CD14-positive monocyte (primary cell): ENCODE measurements around the gene KIF13A. TPM values are rescaled to one million over a fixed set of nuclear protein-coding genes. Genes with fewer than 3 reads are reported as not detected.
A peak's percentile ranks its signal among the peaks of the same experiment; 100 is the strongest.

Experiments
- DNase-seq, 3 donors: peaks; one replicate each; pipeline ENCODE4 v3.0.0-alpha.2; 2011 to 2022
- H2AFZ ChIP-seq: 2 replicates; pipeline ENCODE4 v1.6.0; 2012; ENCODE audit warnings: mild to moderate bottlenecking, low read depth, low read length, inconsistent platforms; ENCODE audit not compliant: insufficient read depth, poor library complexity, severe bottlenecking
- H3K27ac ChIP-seq, 2 donors: 1 replicate in 1 of 2; 2 replicates in 1 of 2; pipeline ENCODE4 v1.5.1; 2012 to 2013; ENCODE audit warnings: low read length in 2 of 2, control low read depth in 1 of 2, inconsistent platforms in 1 of 2, low read depth in 1 of 2, mild to moderate bottlenecking in 1 of 2
- H3K27me3 ChIP-seq, 2 donors: one replicate each; pipeline versions ENCODE4 v1.6.0 to v1.6.1; 2011 to 2013; ENCODE audit warnings: low read length in 2 of 2; ENCODE audit not compliant: control insufficient read depth in 2 of 2, insufficient read depth in 2 of 2
- H3K36me3 ChIP-seq, 2 donors: replicated peaks in 1 of 2; 1 replicate in 1 of 2; 2 replicates in 1 of 2; pipeline versions ENCODE4 v1.5.1 to v1.6.1; 2012 to 2013; ENCODE audit warnings: low read length in 2 of 2, control low read depth in 1 of 2, inconsistent platforms in 1 of 2, mild to moderate bottlenecking in 1 of 2; ENCODE audit not compliant: insufficient read depth in 2 of 2, control insufficient read depth in 1 of 2
- H3K4me1 ChIP-seq, 2 donors: 1 replicate in 1 of 2; 2 replicates in 1 of 2; pipeline versions ENCODE4 v1.5.1 to v1.6.1; 2012 to 2013; ENCODE audit warnings: low read length in 2 of 2, control low read depth in 1 of 2, inconsistent platforms in 1 of 2, mild to moderate bottlenecking in 1 of 2, moderate library complexity in 1 of 2; ENCODE audit not compliant: insufficient read depth in 2 of 2, control insufficient read depth in 1 of 2
- H3K4me2 ChIP-seq: replicated peaks from 2 replicates; pipeline ENCODE3; 2012; ENCODE audit warnings: low read length, moderate library complexity, mild to moderate bottlenecking; ENCODE audit not compliant: poor library complexity, severe bottlenecking; ENCODE audit errors: extremely low read depth
- H3K4me3 ChIP-seq, 3 experiments: fragments of 200-600 bp in 1 of 3; sonication (generic) in 1 of 3; replicated peaks in 1 of 3; 1 replicate in 2 of 3; 2 replicates in 1 of 3; pipeline ENCODE4 v1.5.1; 2011 to 2013; ENCODE audit warnings: low read length in 3 of 3, mild to moderate bottlenecking in 3 of 3, control low read depth in 2 of 3, low read depth in 2 of 3, inconsistent platforms in 1 of 3, moderate library complexity in 1 of 3
- H3K79me2 ChIP-seq: 2 replicates; pipeline ENCODE4 v1.6.0; 2012; ENCODE audit warnings: mild to moderate bottlenecking, control low read depth, inconsistent platforms, low read length, moderate library complexity; ENCODE audit not compliant: insufficient read depth
- H3K9ac ChIP-seq: 2 replicates; pipeline ENCODE4 v1.6.0; 2017; ENCODE audit warnings: low read length, mild to moderate bottlenecking; ENCODE audit not compliant: insufficient read depth, poor library complexity, severe bottlenecking
- H3K9me3 ChIP-seq, 2 donors: replicated peaks in 1 of 2; 1 replicate in 1 of 2; 2 replicates in 1 of 2; pipeline versions ENCODE4 v1.5.1 to v1.6.1; 2012 to 2013; ENCODE audit warnings: low read length in 2 of 2, control low read depth in 1 of 2; ENCODE audit not compliant: control insufficient read depth in 1 of 2, insufficient read depth in 1 of 2
- H4K20me1 ChIP-seq: 2 replicates; pipeline ENCODE4 v1.6.0; 2012; ENCODE audit warnings: mild to moderate bottlenecking, low read length, control low read depth, moderate library complexity; ENCODE audit not compliant: insufficient read depth
- H3K27ac Mint-ChIP-seq, 7 donors: one replicate each; pipeline ENCODE4 v1.8.0; 2020; ENCODE audit warnings: mild to moderate bottlenecking in 7 of 7, mixed read lengths in 7 of 7, moderate library complexity in 6 of 7, inconsistent platforms in 2 of 7
- H3K27me3 Mint-ChIP-seq, 3 donors: one replicate each; pipeline ENCODE4 v1.8.0; 2021 to 2022; ENCODE audit warnings: low read depth in 3 of 3, mild to moderate bottlenecking in 3 of 3, mixed read lengths in 3 of 3, moderate library complexity in 3 of 3, inconsistent platforms in 1 of 3
- H3K36me3 Mint-ChIP-seq, 2 donors: one replicate each; pipeline ENCODE4 v1.8.0; 2020; ENCODE audit warnings: mixed read lengths in 2 of 2, inconsistent platforms in 1 of 2, mild to moderate bottlenecking in 1 of 2
- H3K4me1 Mint-ChIP-seq: one replicate; pipeline ENCODE4 v1.8.0; 2020; ENCODE audit warnings: mild to moderate bottlenecking, mixed read lengths
- H3K4me3 Mint-ChIP-seq, 2 donors: one replicate each; pipeline ENCODE4 v1.8.0; 2020; ENCODE audit warnings: mild to moderate bottlenecking in 2 of 2, mixed read lengths in 2 of 2, moderate library complexity in 1 of 2
- H3K9me3 Mint-ChIP-seq, 7 donors: one replicate each; pipeline ENCODE4 v1.8.0; 2020 to 2022; ENCODE audit warnings: mixed read lengths in 7 of 7, mild to moderate bottlenecking in 6 of 7, moderate library complexity in 6 of 7, inconsistent platforms in 2 of 7
- whole genome bisulfite sequencing: methylation state at CpG from one replicate; pipeline ENCODE4 v1.1.5; 2013; ENCODE audit warnings: missing lambda C conversion rate; ENCODE audit not compliant: insufficient coverage; 5-methylcytosine and 5-hydroxymethylcytosine counted together
- intact Hi-C, 2 donors: fragments of 100-400 bp; cut with micrococcal nuclease; formaldehyde crosslinking; loops; one replicate each; pipeline versions ENCODE4 v1.15.0 to v1.15.1; 2023
- polyA plus RNA-seq, 3 donors: library from polyadenylated mRNA; depleted of rRNA in 1 of 3; unstranded in 2 of 3; stranded (reverse) in 1 of 3; fragments of 300-500 nt in 2 of 3; fragments of >200 nt in 1 of 3; fragmentation: Illumina TruSeq in 2 of 3; gene quantifications; 1 replicate in 2 of 3; 2 replicates in 1 of 3; pipeline ENCODE4 v1.2.3, GENCODE V29; 2012 to 2021
- TF ChIP-seq, protein P1 (sequence below): fragments of 200-600 bp; IDR thresholded peaks from one replicate; pipeline ENCODE4 v1.8.0; 2022; ENCODE audit warnings: antibody characterized with exemption, mild to moderate bottlenecking

KIF13A gene
- polyA plus RNA-seq, 3 donors, result 2.9 to 28.4 (median 6.0) TPM

- Mint-ChIP-seq H3K4me3 (no peak overlapping the region), H3K9me3 (peaks cover 0 to 2% (median 0%) of the 10 kb centered on the region in 7 donors), H3K4me1 (peaks cover 73% of the 10 kb centered on the region), H3K27ac (peak overlapping the region; percentile 90 to 98 (median 97)), H3K36me3 (no peaks in the 10 kb centered on the region), H3K27me3 (no peaks in the 10 kb centered on the region)
- Histone ChIP-seq H3K4me2 (no peak overlapping the region), H3K27ac (peak overlapping the region; percentile 87 to 90), H3K9me3 (no peaks in the 10 kb centered on the region), H3K79me2 (peaks cover 80% of the 10 kb centered on the region), H4K20me1 (no peaks in the 10 kb centered on the region), H3K4me1 (peaks cover 65 to 70% of the 10 kb centered on the region in 2 donors), H2AFZ (no peak overlapping the region), H3K27me3 (no peaks in the 10 kb centered on the region), H3K9ac (no peak overlapping the region), H3K4me3 (no peak overlapping the region), H3K36me3 (no peaks in the 10 kb centered on the region)
- no peak for DNase-seq
- WGBS, result no CpG with 5 or more reads among the region's 4 CpGs
- intact Hi-C loops, result loop anchor here (10.0 kb wide), 2 partner anchors 49 to 51 kb away; partner anchors contain the start of gene KIF13A (in 2 of the 2)
- TF ChIP-seq, protein P1, sequence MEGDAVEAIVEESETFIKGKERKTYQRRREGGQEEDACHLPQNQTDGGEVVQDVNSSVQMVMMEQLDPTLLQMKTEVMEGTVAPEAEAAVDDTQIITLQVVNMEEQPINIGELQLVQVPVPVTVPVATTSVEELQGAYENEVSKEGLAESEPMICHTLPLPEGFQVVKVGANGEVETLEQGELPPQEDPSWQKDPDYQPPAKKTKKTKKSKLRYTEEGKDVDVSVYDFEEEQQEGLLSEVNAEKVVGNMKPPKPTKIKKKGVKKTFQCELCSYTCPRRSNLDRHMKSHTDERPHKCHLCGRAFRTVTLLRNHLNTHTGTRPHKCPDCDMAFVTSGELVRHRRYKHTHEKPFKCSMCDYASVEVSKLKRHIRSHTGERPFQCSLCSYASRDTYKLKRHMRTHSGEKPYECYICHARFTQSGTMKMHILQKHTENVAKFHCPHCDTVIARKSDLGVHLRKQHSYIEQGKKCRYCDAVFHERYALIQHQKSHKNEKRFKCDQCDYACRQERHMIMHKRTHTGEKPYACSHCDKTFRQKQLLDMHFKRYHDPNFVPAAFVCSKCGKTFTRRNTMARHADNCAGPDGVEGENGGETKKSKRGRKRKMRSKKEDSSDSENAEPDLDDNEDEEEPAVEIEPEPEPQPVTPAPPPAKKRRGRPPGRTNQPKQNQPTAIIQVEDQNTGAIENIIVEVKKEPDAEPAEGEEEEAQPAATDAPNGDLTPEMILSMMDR, result no peak
These were observed 53.7 kb downstream of the KIF13A start for GRCh38 chr6:17933716-17934115.

GRCh38 chr6:17932330-17932852 lies 55.0 kb downstream of the KIF13A start:
- peak overlapping the region; percentile 69 to 88 for H3K4me3 Mint-ChIP-seq
- no peaks in the 10 kb centered on the region for H3K27me3 ChIP-seq
- TF ChIP-seq, protein P1, result no peak
- H3K27ac ChIP-seq, result peak overlapping the region; percentile 87 to 90
- no peaks in the 10 kb centered on the region for H3K36me3 Mint-ChIP-seq
- peak overlapping the region; percentile 43 for H2AFZ ChIP-seq
- WGBS, result 0% methylated on average over 2 of the region's 5 CpGs
- peaks cover 0 to 2% (median 0%) of the 10 kb centered on the region in 7 donors for H3K9me3 Mint-ChIP-seq
- H3K9me3 ChIP-seq, result no peaks in the 10 kb centered on the region
- peaks cover 80% of the 10 kb centered on the region for H3K79me2 ChIP-seq
- peak; percentile 75 to 87 (median 80) for DNase-seq
- peaks cover 0 to 2% (median 0%) of the 10 kb centered on the region in 3 donors for H3K27me3 Mint-ChIP-seq
- no peaks in the 10 kb centered on the region for H3K36me3 ChIP-seq
- peak overlapping the region; percentile 90 to 98 (median 97) for H3K27ac Mint-ChIP-seq
- no peaks in the 10 kb centered on the region for H4K20me1 ChIP-seq
- peaks cover 65 to 70% of the 10 kb centered on the region in 2 donors for H3K4me1 ChIP-seq
- intact Hi-C loops, result loop anchor here (10.0 kb wide), 2 partner anchors 48 to 52 kb away; partner anchors contain the start of gene KIF13A (in 2 of the 2)
- peaks cover 75% of the 10 kb centered on the region for H3K4me1 Mint-ChIP-seq
- H3K4me3 ChIP-seq, result peak overlapping the region in 1 of 3 experiments; percentile 52
- H3K4me2 ChIP-seq, result peak overlapping the region; percentile 57
- peak overlapping the region; percentile 24 for H3K9ac ChIP-seq
